ENCODE results near the gene ABCE1. TPM values are rescaled to one million over a fixed set of nuclear protein-coding genes. Genes with fewer than 3 reads are reported as not detected.

ABCE1 gene
- total and polyA plus RNA-seq, 3 donors from 2014 or later: 34.0 to 80.1 (median 73.2) TPM

DNA sequence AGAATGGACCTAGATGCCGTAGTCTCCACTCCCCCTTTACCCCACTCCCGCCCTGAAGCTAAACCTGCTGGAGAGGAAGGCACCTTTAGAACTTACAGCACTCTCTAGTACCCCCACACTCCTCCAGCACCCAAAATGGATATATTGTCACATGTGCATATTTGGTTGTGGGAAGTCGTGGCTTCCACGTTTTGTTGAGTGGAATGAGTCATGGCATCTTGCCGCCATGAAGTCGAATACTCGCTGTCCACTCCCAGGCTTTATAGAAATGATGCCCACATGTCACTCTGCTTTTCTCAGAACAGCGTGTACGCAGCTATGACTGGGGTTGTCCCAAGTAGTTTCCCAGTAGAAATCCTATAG lies 545 bp downstream of the ABCE1 start:
- peak overlapping the region; percentile 91 to 93 for H3K27ac ChIP-seq
- H3K36me3 ChIP-seq (ENCODE audit: low read depth, missing control alignments): no peaks in the 10 kb centered on the region
- TF ChIP-seq, protein P1, sequence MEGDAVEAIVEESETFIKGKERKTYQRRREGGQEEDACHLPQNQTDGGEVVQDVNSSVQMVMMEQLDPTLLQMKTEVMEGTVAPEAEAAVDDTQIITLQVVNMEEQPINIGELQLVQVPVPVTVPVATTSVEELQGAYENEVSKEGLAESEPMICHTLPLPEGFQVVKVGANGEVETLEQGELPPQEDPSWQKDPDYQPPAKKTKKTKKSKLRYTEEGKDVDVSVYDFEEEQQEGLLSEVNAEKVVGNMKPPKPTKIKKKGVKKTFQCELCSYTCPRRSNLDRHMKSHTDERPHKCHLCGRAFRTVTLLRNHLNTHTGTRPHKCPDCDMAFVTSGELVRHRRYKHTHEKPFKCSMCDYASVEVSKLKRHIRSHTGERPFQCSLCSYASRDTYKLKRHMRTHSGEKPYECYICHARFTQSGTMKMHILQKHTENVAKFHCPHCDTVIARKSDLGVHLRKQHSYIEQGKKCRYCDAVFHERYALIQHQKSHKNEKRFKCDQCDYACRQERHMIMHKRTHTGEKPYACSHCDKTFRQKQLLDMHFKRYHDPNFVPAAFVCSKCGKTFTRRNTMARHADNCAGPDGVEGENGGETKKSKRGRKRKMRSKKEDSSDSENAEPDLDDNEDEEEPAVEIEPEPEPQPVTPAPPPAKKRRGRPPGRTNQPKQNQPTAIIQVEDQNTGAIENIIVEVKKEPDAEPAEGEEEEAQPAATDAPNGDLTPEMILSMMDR (IDR thresholded peaks at IDR 0.05): no peak
- TF ChIP-seq POLR2A (IDR thresholded peaks at IDR 0.05): no peak
- H3K27me3 ChIP-seq: no peaks in the 10 kb centered on the region
- no peaks in the 10 kb centered on the region for H3K9me3 ChIP-seq
- peak; percentile 61 for DNase-seq
- intact Hi-C loops (cut with DNase I; ENCODE audit: low total_unique reads): no loop called here
- H3K4me1 ChIP-seq: peaks cover 16% of the 10 kb centered on the region
- WGBS, 2 donors: 0 to 1% methylated on average over 9 of the region's 9 CpGs
- peak overlapping the region; percentile 82 to 83 for H3K4me3 ChIP-seq

DNA sequence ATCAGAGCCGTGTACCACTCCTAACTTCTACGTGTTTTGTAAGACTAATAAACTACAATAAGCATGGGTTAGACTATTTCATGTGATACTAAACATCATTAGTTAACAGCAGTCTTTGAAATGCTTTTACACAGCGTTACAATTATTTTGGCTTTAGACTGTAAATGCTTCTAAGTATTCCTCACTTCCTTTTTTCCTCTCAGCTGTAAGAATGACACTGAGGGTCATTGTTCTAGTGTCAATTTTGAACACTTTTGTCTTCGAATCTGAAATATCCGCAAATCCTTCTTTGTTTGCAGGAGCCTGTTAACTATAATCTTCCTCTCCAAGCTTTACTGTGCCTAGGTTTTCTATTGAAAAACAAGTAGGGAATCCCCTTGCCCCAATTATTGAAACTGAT lies 1.5 kb downstream of the ABCE1 start:
- Histone ChIP-seq H3K36me3 (ENCODE audit: low read depth, missing control alignments) (no peaks in the 10 kb centered on the region), H3K9me3 (no peaks in the 10 kb centered on the region), H3K27ac (peak overlapping the region in 1 of 2 donors; percentile 91), H3K4me1 (peaks cover 16% of the 10 kb centered on the region), H3K27me3 (no peaks in the 10 kb centered on the region), H3K4me3 (no peak overlapping the region)
- TF ChIP-seq POLR2A (IDR thresholded peaks at IDR 0.05): no peak
- TF ChIP-seq, protein P1 (IDR thresholded peaks at IDR 0.05): no peak
- 14 to 15% methylated on average over 5 of the region's 5 CpGs for WGBS, 2 donors
- intact Hi-C loops (cut with DNase I; ENCODE audit: low total_unique reads): no loop called here
- no peak for DNase-seq

DNA sequence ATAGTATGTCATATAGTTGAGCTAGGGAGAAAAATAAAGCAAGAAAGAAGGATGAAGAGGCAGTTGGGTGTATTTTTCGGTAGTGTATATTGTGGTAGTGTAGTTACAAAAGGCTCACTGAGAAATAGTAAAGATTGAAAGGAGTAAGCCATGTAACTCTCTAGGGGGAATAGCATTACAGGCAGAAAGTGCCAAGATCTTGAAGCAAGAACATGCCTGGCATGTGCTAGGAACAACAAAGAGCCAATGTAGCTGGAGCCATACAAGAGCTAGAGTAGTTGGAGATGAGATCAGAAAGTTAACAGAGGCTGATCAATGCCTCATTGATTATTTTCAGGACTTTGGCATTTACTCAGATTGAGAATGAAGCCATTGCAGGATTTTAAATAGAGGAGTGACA lies 3.0 kb downstream of the ABCE1 start:
- Histone ChIP-seq H3K27me3 (no peaks in the 10 kb centered on the region), H3K27ac (no peak overlapping the region), H3K9me3 (no peaks in the 10 kb centered on the region), H3K4me1 (peaks cover 16% of the 10 kb centered on the region), H3K36me3 (ENCODE audit: low read depth, missing control alignments) (no peaks in the 10 kb centered on the region), H3K4me3 (no peak overlapping the region)
- no peak for DNase-seq
- WGBS, 2 donors: 90 to 93% methylated on average over 1 of the region's 1 CpG
- intact Hi-C loops (cut with DNase I; ENCODE audit: low total_unique reads): no loop called here
- no peak for TF ChIP-seq POLR2A (IDR thresholded peaks at IDR 0.05)
- TF ChIP-seq, protein P1 (IDR thresholded peaks at IDR 0.05): no peak

DNA sequence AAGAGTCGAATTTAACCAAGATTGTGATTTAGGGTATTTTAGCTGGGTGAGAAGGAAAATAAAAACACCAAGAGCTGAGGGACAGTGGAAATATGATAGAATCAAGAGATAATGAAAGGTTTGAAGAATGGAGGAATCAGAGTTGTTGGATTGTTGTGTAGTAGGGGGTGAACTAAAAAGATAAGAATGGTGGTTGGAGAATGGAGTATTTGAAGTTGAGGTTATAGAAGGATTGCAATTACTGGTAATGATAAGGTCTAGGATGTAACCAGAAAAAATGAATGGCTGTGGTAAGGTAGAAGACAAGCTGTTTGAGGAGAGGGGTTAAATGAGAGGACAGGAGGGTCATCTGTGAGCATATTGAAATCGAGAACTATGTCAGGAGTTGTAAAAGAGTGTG lies 4.5 kb downstream of the ABCE1 start:
- H3K9me3 ChIP-seq: no peaks in the 10 kb centered on the region
- no peak overlapping the region for H3K4me3 ChIP-seq
- no peak for DNase-seq
- H3K36me3 ChIP-seq (ENCODE audit: low read depth, missing control alignments): no peaks in the 10 kb centered on the region
- 87 to 90% methylated on average over 2 of the region's 2 CpGs for WGBS, 2 donors
- intact Hi-C loops (cut with DNase I; ENCODE audit: low total_unique reads): no loop called here
- TF ChIP-seq, protein P1 (IDR thresholded peaks at IDR 0.05): no peak
- TF ChIP-seq POLR2A (IDR thresholded peaks at IDR 0.05): no peak
- peaks cover 8% of the 10 kb centered on the region for H3K4me1 ChIP-seq
- H3K27ac ChIP-seq: no peak overlapping the region
- H3K27me3 ChIP-seq: no peaks in the 10 kb centered on the region

DNA sequence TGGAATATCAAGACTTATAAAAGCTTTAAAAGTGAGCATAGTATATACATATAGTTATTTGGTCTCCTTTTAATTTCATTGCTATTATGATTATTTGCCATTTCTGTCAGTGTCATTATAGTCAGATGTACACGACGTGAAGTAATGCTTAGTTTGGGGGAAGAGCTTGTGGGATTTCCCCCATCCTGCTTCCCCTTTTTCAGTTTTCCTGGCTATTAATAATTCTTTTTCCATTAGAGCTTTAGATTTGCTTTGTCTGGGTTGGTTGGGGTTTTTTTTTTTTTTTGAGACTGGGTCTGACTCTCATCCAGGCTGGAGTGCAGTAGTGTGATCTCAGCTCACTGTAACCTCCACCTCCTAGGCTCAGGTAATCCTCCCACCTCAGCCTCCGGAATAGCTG lies 5.4 kb downstream of the ABCE1 start:
- H3K4me3 ChIP-seq: no peak overlapping the region
- H3K4me1 ChIP-seq: peaks cover 8% of the 10 kb centered on the region
- no peak overlapping the region for H3K27ac ChIP-seq
- no peaks in the 10 kb centered on the region for H3K27me3 ChIP-seq
- H3K9me3 ChIP-seq: no peaks in the 10 kb centered on the region
- DNase-seq: no peak
- no peaks in the 10 kb centered on the region for H3K36me3 ChIP-seq (ENCODE audit: low read depth, missing control alignments)
- 78 to 81% methylated on average over 3 of the region's 3 CpGs for WGBS, 2 donors
- TF ChIP-seq POLR2A (IDR thresholded peaks at IDR 0.05): no peak
- TF ChIP-seq, protein P1 (IDR thresholded peaks at IDR 0.05): no peak
- intact Hi-C loops (cut with DNase I; ENCODE audit: low total_unique reads): no loop called here

All from testis (tissue), 3 donors.